Measurements from ENCODE around the gene POLR2L.

POLR2L gene

GRCh38 chr11:842370-843002 is at the start of gene POLR2L, which contains the start of gene TSPAN4:
Gene POLR2L, minus strand, starts transcription at chr11:842529. Its CDS starts 21 bp downstream, at chr11:842508.
Gene TSPAN4, plus strand, starts transcription at chr11:842852. Its CDS starts 7,453 bp downstream, at chr11:850305.
- DNase-seq (ENCODE audit: low read depth in 3 of 3), result peak; percentile 75 to 87 (median 77)

GRCh38 chr11:890794-891540 is 48.6 kb upstream of the POLR2L start:
- DNase-seq (ENCODE audit: low read depth in 3 of 3), result no peak

GRCh38 chr11:889687-890475 is 47.6 kb upstream of the POLR2L start:
- DNase-seq (ENCODE audit: low read depth in 3 of 3), result no peak

GRCh38 chr11:889257-889656 is 46.9 kb upstream of the POLR2L start:
- DNase-seq (ENCODE audit: low read depth in 3 of 3), result no peak

- no peak for DNase-seq (ENCODE audit: low read depth in 3 of 3)
These were observed 46.2 kb upstream of the POLR2L start for GRCh38 chr11:888310-889212.

- DNase-seq (ENCODE audit: low read depth in 3 of 3), result no peak
These were observed 45.3 kb upstream of the POLR2L start for GRCh38 chr11:887589-887988.

- DNase-seq (ENCODE audit: low read depth in 3 of 3), result no peak
These were observed 44.2 kb upstream of the POLR2L start for GRCh38 chr11:886568-886967.

GRCh38 chr11:884578-885070 is 42.3 kb upstream of the POLR2L start:
- no peak for DNase-seq (ENCODE audit: low read depth in 3 of 3)

- DNase-seq (ENCODE audit: low read depth in 3 of 3), result no peak
These were observed 41.2 kb upstream of the POLR2L start for GRCh38 chr11:883527-883926.

- no peak for DNase-seq (ENCODE audit: low read depth in 3 of 3)
These were observed 40.3 kb upstream of the POLR2L start for GRCh38 chr11:882596-882995.

GRCh38 chr11:880447-880846 is 38.1 kb upstream of the POLR2L start:
- DNase-seq (ENCODE audit: low read depth in 3 of 3), result no peak

- peak in 1 of 3 experiments; percentile 26 for DNase-seq (ENCODE audit: low read depth in 3 of 3)
These were observed 35.2 kb upstream of the POLR2L start for GRCh38 chr11:877565-877964.

- DNase-seq (ENCODE audit: low read depth in 3 of 3), result no peak
These were observed 34.2 kb upstream of the POLR2L start for GRCh38 chr11:876545-876944.

- no peak for DNase-seq (ENCODE audit: low read depth in 3 of 3)
These were observed 33.5 kb upstream of the POLR2L start for GRCh38 chr11:875769-876301.

GRCh38 chr11:875203-875602 is 32.9 kb upstream of the POLR2L start:
- no peak for DNase-seq (ENCODE audit: low read depth in 3 of 3)

- no peak for DNase-seq (ENCODE audit: low read depth in 3 of 3)
These were observed 31.4 kb upstream of the POLR2L start for GRCh38 chr11:873706-874105.

- no peak for DNase-seq (ENCODE audit: low read depth in 3 of 3)
These were observed 30.5 kb upstream of the POLR2L start for GRCh38 chr11:872799-873198.

GRCh38 chr11:871472-871871 is 29.1 kb upstream of the POLR2L start:
- no peak for DNase-seq (ENCODE audit: low read depth in 3 of 3)

GRCh38 chr11:870418-870817 is 28.1 kb upstream of the POLR2L start:
- no peak for DNase-seq (ENCODE audit: low read depth in 3 of 3)

GRCh38 chr11:870127-870413 is 27.7 kb upstream of the POLR2L start:
- no peak for DNase-seq (ENCODE audit: low read depth in 3 of 3)

- no peak for DNase-seq (ENCODE audit: low read depth in 3 of 3)
These were observed 27.2 kb upstream of the POLR2L start for GRCh38 chr11:869399-870126.
